ENCODE data around the gene AUTS2.

AUTS2 gene

GRCh38 chr7:70455925-70456324 lies 857.6 kb downstream of the AUTS2 start:
- TF ChIP-seq CTCF (IDR thresholded peaks at IDR 0.05; ENCODE audit: low read depth, low read length): no peak
- no peak overlapping the region for H3K4me3 ChIP-seq (ENCODE audit: low read depth, low read length)

GRCh38 chr7:70456719-70457118 lies 858.4 kb downstream of the AUTS2 start:
- no peak for TF ChIP-seq CTCF (IDR thresholded peaks at IDR 0.05; ENCODE audit: low read depth, low read length)
- no peak overlapping the region for H3K4me3 ChIP-seq (ENCODE audit: low read depth, low read length)

GRCh38 chr7:70457482-70457881 lies 859.2 kb downstream of the AUTS2 start:
- no peak for TF ChIP-seq CTCF (IDR thresholded peaks at IDR 0.05; ENCODE audit: low read depth, low read length)
- no peak overlapping the region for H3K4me3 ChIP-seq (ENCODE audit: low read depth, low read length)

GRCh38 chr7:70457883-70458680 lies 859.8 kb downstream of the AUTS2 start:
- H3K4me3 ChIP-seq (ENCODE audit: low read depth, low read length): no peak overlapping the region
- no peak for TF ChIP-seq CTCF (IDR thresholded peaks at IDR 0.05; ENCODE audit: low read depth, low read length)

GRCh38 chr7:70458745-70459144 lies 860.5 kb downstream of the AUTS2 start:
- no peak for TF ChIP-seq CTCF (IDR thresholded peaks at IDR 0.05; ENCODE audit: low read depth, low read length)
- no peak overlapping the region for H3K4me3 ChIP-seq (ENCODE audit: low read depth, low read length)

GRCh38 chr7:70459546-70459945 lies 861.3 kb downstream of the AUTS2 start:
- no peak for TF ChIP-seq CTCF (IDR thresholded peaks at IDR 0.05; ENCODE audit: low read depth, low read length)
- H3K4me3 ChIP-seq (ENCODE audit: low read depth, low read length): no peak overlapping the region

GRCh38 chr7:70460071-70460470 lies 861.8 kb downstream of the AUTS2 start:
- TF ChIP-seq CTCF (IDR thresholded peaks at IDR 0.05; ENCODE audit: low read depth, low read length): no peak
- H3K4me3 ChIP-seq (ENCODE audit: low read depth, low read length): no peak overlapping the region
